ENCODE measurements around the gene UTP15.

Gene UTP15

GRCh38 chr5:73625944-73626811 is 60.6 kb downstream of the UTP15 start, which contains the start of gene ARHGEF28:
Gene ARHGEF28 (plus strand): TSS chr5:73626196. CDS start chr5:73684852, 58,656 bp downstream.
- Histone ChIP-seq H2AFZ (ENCODE audit: low read length) (peak within 1 kb of the TSS; percentile 76), H3K4me3 (ENCODE audit: low read length, poor library complexity, severe bottlenecking) (peak within 1 kb of the TSS; percentile 68), H3K4me1 (ENCODE audit: insufficient read depth, low read length, poor library complexity, severe bottlenecking) (no peaks in the 10 kb centered on the region), H3K27me3 (ENCODE audit: insufficient read depth, low read length, poor library complexity, severe bottlenecking) (peaks cover 5% of the 10 kb centered on the region), H3K9ac (ENCODE audit: low read depth, low read length, poor library complexity, severe bottlenecking) (peak within 1 kb of the TSS; percentile 59), H3K4me2 (ENCODE audit: low read depth, low read length, poor library complexity, severe bottlenecking) (peak within 1 kb of the TSS; percentile 69), H3K79me2 (ENCODE audit: insufficient read depth, low read length) (no peaks in the 10 kb centered on the region), H3K9me2 (replicated peaks; ENCODE audit: low read depth, low read length) (no peaks in the 10 kb centered on the region), H3K36me3 (ENCODE audit: insufficient read depth, low read length) (no peaks in the 10 kb centered on the region), H3K9me3 (ENCODE audit: insufficient read depth, low read depth, low read length) (no peaks in the 10 kb centered on the region), H4K20me1 (ENCODE audit: insufficient read depth, low read length, poor library complexity, severe bottlenecking) (no peaks in the 10 kb centered on the region), H3F3A (ENCODE audit: low read depth) (no peaks in the 10 kb centered on the region)
- TF ChIP-seq EZH2phosphoT487 (IDR thresholded peaks at IDR 0.05; ENCODE audit: borderline replicate concordance) (no peak), CTCF (conservative IDR thresholded peaks at IDR 0.05; ENCODE audit: low read length) (no peak)

- Histone ChIP-seq H2AFZ (ENCODE audit: low read length) (no peak overlapping the region), H3K4me2 (ENCODE audit: low read depth, low read length, poor library complexity, severe bottlenecking) (no peak overlapping the region), H3K9me3 (ENCODE audit: insufficient read depth, low read depth, low read length) (no peaks in the 10 kb centered on the region), H3K79me2 (ENCODE audit: insufficient read depth, low read length) (no peaks in the 10 kb centered on the region), H3K4me3 (ENCODE audit: low read length, poor library complexity, severe bottlenecking) (no peak overlapping the region), H3K4me1 (ENCODE audit: insufficient read depth, low read length, poor library complexity, severe bottlenecking) (no peaks in the 10 kb centered on the region), H3K36me3 (ENCODE audit: insufficient read depth, low read length) (no peaks in the 10 kb centered on the region), H3K9me2 (replicated peaks; ENCODE audit: low read depth, low read length) (no peaks in the 10 kb centered on the region), H3F3A (ENCODE audit: low read depth) (no peaks in the 10 kb centered on the region), H3K9ac (ENCODE audit: low read depth, low read length, poor library complexity, severe bottlenecking) (no peak overlapping the region), H4K20me1 (ENCODE audit: insufficient read depth, low read length, poor library complexity, severe bottlenecking) (no peaks in the 10 kb centered on the region), H3K27me3 (ENCODE audit: insufficient read depth, low read length, poor library complexity, severe bottlenecking) (peaks cover 5% of the 10 kb centered on the region)
- TF ChIP-seq EZH2phosphoT487 (IDR thresholded peaks at IDR 0.05; ENCODE audit: borderline replicate concordance), result no peak
- TF ChIP-seq CTCF (conservative IDR thresholded peaks at IDR 0.05; ENCODE audit: low read length), result no peak
Observed at GRCh38 chr5:73626814-73627313, 61.3 kb downstream of the UTP15 start.

GRCh38 chr5:73629456-73629855 is 63.9 kb downstream of the UTP15 start:
- Histone ChIP-seq H3K4me1 (ENCODE audit: insufficient read depth, low read length, poor library complexity, severe bottlenecking) (no peaks in the 10 kb centered on the region), H3K4me2 (ENCODE audit: low read depth, low read length, poor library complexity, severe bottlenecking) (no peak overlapping the region), H3K27me3 (ENCODE audit: insufficient read depth, low read length, poor library complexity, severe bottlenecking) (peaks cover 5% of the 10 kb centered on the region), H3K9me2 (replicated peaks; ENCODE audit: low read depth, low read length) (no peaks in the 10 kb centered on the region), H4K20me1 (ENCODE audit: insufficient read depth, low read length, poor library complexity, severe bottlenecking) (no peaks in the 10 kb centered on the region), H3K36me3 (ENCODE audit: insufficient read depth, low read length) (no peaks in the 10 kb centered on the region), H3F3A (ENCODE audit: low read depth) (no peaks in the 10 kb centered on the region), H2AFZ (ENCODE audit: low read length) (no peak overlapping the region), H3K4me3 (ENCODE audit: low read length, poor library complexity, severe bottlenecking) (no peak overlapping the region), H3K9me3 (ENCODE audit: insufficient read depth, low read depth, low read length) (no peaks in the 10 kb centered on the region), H3K79me2 (ENCODE audit: insufficient read depth, low read length) (no peaks in the 10 kb centered on the region), H3K9ac (ENCODE audit: low read depth, low read length, poor library complexity, severe bottlenecking) (no peak overlapping the region)
- no peak for TF ChIP-seq CTCF (conservative IDR thresholded peaks at IDR 0.05; ENCODE audit: low read length)

Measured in Loucy (cell line).